Activated T-cell treated with anti-CD3 and anti-CD28 coated beads for 4 hours (primary cell): ENCODE data around the gene BBLN.

ENCODE experiments used
- DNase-seq: peaks from one replicate; pipeline ENCODE4 v3.0.0-alpha.2; 2020

The BBLN gene

GRCh38 chr9:128191406-128192046 is 31.5 kb downstream of the BBLN start, which contains the start of gene CIZ1:
TSS of gene CIZ1 (minus strand) at chr9:128191572. CDS start at chr9:128190857, 715 bp downstream.
- DNase-seq: peak; percentile 57

- DNase-seq: peak; percentile 32
Measured at GRCh38 chr9:128192601-128193371, 32.7 kb downstream of the BBLN start.

- DNase-seq: no peak
Measured at GRCh38 chr9:128193469-128194096, 33.5 kb downstream of the BBLN start.

- DNase-seq: no peak
Measured at GRCh38 chr9:128201441-128202369, 41.6 kb downstream of the BBLN start.

GRCh38 chr9:128202648-128203023 is 42.6 kb downstream of the BBLN start:
- DNase-seq: no peak

- peak; percentile 55 for DNase-seq
Measured at GRCh38 chr9:128203024-128203706, 43.1 kb downstream of the BBLN start, which contains the start of gene DNM1. TSS of gene DNM1 (plus strand) at chr9:128203379. CDS start at chr9:128203471, 92 bp downstream.

GRCh38 chr9:128203707-128204551 is 43.9 kb downstream of the BBLN start:
- DNase-seq: no peak

GRCh38 chr9:128204858-128205257 is 44.8 kb downstream of the BBLN start:
- DNase-seq: no peak

GRCh38 chr9:128205296-128205944 is 45.4 kb downstream of the BBLN start:
- no peak for DNase-seq

- no peak for DNase-seq
Measured at GRCh38 chr9:128206484-128206883, 46.4 kb downstream of the BBLN start.

GRCh38 chr9:128206916-128207910 is 47.1 kb downstream of the BBLN start:
- no peak for DNase-seq

- no peak for DNase-seq
Measured at GRCh38 chr9:128208386-128208785, 48.3 kb downstream of the BBLN start.

- DNase-seq: no peak
Measured at GRCh38 chr9:128208946-128209669, 49.0 kb downstream of the BBLN start.

GRCh38 chr9:128211186-128211980 is 51.3 kb downstream of the BBLN start:
- DNase-seq: no peak

GRCh38 chr9:128211981-128212281 is 51.9 kb downstream of the BBLN start:
- DNase-seq: no peak
